T-helper 17 cell (primary cell): ENCODE data around the gene CDKN1C. TPM values are rescaled to one million over a fixed set of nuclear protein-coding genes. Genes with fewer than 3 reads are reported as not detected.

Source experiments
- ATAC-seq: fragments of 150-1000 bp; cut with Tn5 transposase; 2 replicates; pipeline ENCODE4 v1.10.0; 2021; ENCODE audit warnings: mild to moderate bottlenecking, moderate library complexity
- DNase-seq, 3 donors: peaks; one replicate each; pipeline versions ENCODE4 v3.0.0 to v3.0.0-alpha.2; 2020 to 2021
- H3K9me3 ChIP-seq: one replicate; pipeline ENCODE4 v1.7.0; 2013; ENCODE audit warnings: low read length, mild to moderate bottlenecking; ENCODE audit not compliant: control insufficient read depth, poor library complexity, severe bottlenecking
- H3K27ac Mint-ChIP-seq: one replicate; pipeline ENCODE4 v1.8.0; 2022; ENCODE audit warnings: mild to moderate bottlenecking, moderate library complexity, mixed read lengths
- H3K27me3 Mint-ChIP-seq: one replicate; pipeline ENCODE4 v1.8.0; 2022; ENCODE audit warnings: mixed read lengths
- H3K36me3 Mint-ChIP-seq: one replicate; pipeline ENCODE4 v1.8.0; 2022; ENCODE audit warnings: low read depth, mixed read lengths
- H3K4me1 Mint-ChIP-seq: one replicate; pipeline ENCODE4 v1.8.0; 2022; ENCODE audit warnings: mild to moderate bottlenecking, mixed read lengths
- H3K4me3 Mint-ChIP-seq: one replicate; pipeline ENCODE4 v1.8.0; 2022; ENCODE audit warnings: mild to moderate bottlenecking, moderate library complexity, mixed read lengths
- total RNA-seq, 4 donors: library from RNA in 2 of 4; stranded (reverse) in 2 of 4; gene quantifications; one replicate each; pipeline ENCODE4 v1.2.3 and lab custom pipeline; 2022 to 2026

The CDKN1C gene
- total RNA-seq (1 to 10 TPM in 1 of 2 donors, under 1 TPM in 1; 0.91 to 2.6 TPM), total RNA-seq (lab: John Stamatoyannopoulos, UW) (1.3 to 4.0 reads per million in 2 donors)

DNA sequence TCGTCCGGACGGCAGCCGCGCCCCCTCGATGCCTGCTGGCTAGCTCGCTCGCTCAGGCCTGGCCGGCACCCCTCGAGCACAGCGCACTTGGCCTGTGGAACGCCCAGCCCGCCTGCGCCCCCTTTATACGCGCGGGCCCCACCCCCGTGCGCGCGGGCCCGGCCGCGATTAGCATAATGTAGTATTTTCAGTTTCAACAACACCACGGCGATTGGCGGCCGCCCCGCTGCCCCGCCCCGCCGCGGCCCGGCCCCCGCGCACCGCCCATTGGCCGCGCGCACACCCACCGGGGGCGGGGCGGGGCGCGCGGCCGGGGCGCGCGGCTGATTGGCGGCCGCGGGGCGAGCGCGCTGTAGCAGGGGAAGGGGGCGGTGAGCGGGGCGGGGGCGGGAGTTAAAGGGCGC lies at the start of gene CDKN1C:
TSS of gene CDKN1C (minus strand) at position 98 of the 404 bp plus-strand sequence. CDS start 319 bp downstream, outside the sequence.
- Mint-ChIP-seq H3K36me3 (no peaks in the 10 kb centered on the region), H3K27ac (no peak within 1 kb of the TSS), H3K4me1 (peaks cover 18% of the 10 kb centered on the region), H3K27me3 (peaks cover 10% of the 10 kb centered on the region), H3K4me3 (peak within 1 kb of the TSS; percentile 91)
- ATAC-seq (peak; percentile 91), DNase-seq (peak; percentile 76 to 86 (median 83))
- no peaks in the 10 kb centered on the region for H3K9me3 ChIP-seq

GRCh38 chr11:2934611-2935239 lies 49.1 kb upstream of the CDKN1C start:
- Mint-ChIP-seq H3K27me3 (no peaks in the 10 kb centered on the region), H3K36me3 (no peaks in the 10 kb centered on the region), H3K4me3 (no peak overlapping the region), H3K27ac (no peak overlapping the region), H3K4me1 (peaks cover 12% of the 10 kb centered on the region)
- DNase-seq: no peak
- no peak for ATAC-seq
- peaks cover 4% of the 10 kb centered on the region for H3K9me3 ChIP-seq

- H3K27ac Mint-ChIP-seq: peak overlapping the region; percentile 83
- DNase-seq (no peak), ATAC-seq (no peak)
- peaks cover 4% of the 10 kb centered on the region for H3K9me3 ChIP-seq
- H3K27me3 Mint-ChIP-seq: no peaks in the 10 kb centered on the region
- H3K4me1 Mint-ChIP-seq: peaks cover 12% of the 10 kb centered on the region
- no peaks in the 10 kb centered on the region for H3K36me3 Mint-ChIP-seq
- H3K4me3 Mint-ChIP-seq: no peak overlapping the region
Observed at GRCh38 chr11:2934021-2934550, 48.5 kb upstream of the CDKN1C start.

- H3K27me3 Mint-ChIP-seq: no peaks in the 10 kb centered on the region
- peaks cover 4% of the 10 kb centered on the region for H3K9me3 ChIP-seq
- peak; percentile 75 for ATAC-seq
- DNase-seq: peak; percentile 36 to 38 (median 37)
- no peaks in the 10 kb centered on the region for H3K36me3 Mint-ChIP-seq
- peak overlapping the region; percentile 83 for H3K27ac Mint-ChIP-seq
- no peak overlapping the region for H3K4me3 Mint-ChIP-seq
- peaks cover 12% of the 10 kb centered on the region for H3K4me1 Mint-ChIP-seq
Observed at GRCh38 chr11:2933375-2934020, 47.9 kb upstream of the CDKN1C start.

DNA sequence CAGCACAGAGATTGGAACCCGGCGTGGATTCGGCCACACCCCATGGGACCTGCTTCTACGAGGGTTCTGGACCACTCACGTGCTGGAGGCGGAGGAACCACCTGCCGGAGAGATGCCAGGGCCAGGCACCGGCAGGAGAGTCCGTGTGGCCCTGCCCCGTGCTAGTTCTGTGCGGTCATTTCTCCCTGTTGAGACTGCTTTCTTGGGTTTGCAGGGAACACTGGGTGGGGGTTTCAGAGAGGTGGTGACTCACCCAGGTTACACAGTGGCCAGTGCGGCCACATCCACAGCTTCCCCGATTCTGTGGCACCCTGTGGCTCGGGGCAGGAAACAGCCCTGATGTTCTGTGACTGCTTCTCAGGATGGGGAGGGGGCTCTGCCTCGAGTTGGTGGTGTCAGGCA lies 47.3 kb upstream of the CDKN1C start:
- ATAC-seq: peak; percentile 12
- H3K36me3 Mint-ChIP-seq: no peaks in the 10 kb centered on the region
- H3K4me1 Mint-ChIP-seq: peaks cover 17% of the 10 kb centered on the region
- H3K4me3 Mint-ChIP-seq: no peak overlapping the region
- DNase-seq: no peak
- peak overlapping the region; percentile 83 for H3K27ac Mint-ChIP-seq
- H3K9me3 ChIP-seq: peaks cover 3% of the 10 kb centered on the region
- peaks cover 5% of the 10 kb centered on the region for H3K27me3 Mint-ChIP-seq

DNA sequence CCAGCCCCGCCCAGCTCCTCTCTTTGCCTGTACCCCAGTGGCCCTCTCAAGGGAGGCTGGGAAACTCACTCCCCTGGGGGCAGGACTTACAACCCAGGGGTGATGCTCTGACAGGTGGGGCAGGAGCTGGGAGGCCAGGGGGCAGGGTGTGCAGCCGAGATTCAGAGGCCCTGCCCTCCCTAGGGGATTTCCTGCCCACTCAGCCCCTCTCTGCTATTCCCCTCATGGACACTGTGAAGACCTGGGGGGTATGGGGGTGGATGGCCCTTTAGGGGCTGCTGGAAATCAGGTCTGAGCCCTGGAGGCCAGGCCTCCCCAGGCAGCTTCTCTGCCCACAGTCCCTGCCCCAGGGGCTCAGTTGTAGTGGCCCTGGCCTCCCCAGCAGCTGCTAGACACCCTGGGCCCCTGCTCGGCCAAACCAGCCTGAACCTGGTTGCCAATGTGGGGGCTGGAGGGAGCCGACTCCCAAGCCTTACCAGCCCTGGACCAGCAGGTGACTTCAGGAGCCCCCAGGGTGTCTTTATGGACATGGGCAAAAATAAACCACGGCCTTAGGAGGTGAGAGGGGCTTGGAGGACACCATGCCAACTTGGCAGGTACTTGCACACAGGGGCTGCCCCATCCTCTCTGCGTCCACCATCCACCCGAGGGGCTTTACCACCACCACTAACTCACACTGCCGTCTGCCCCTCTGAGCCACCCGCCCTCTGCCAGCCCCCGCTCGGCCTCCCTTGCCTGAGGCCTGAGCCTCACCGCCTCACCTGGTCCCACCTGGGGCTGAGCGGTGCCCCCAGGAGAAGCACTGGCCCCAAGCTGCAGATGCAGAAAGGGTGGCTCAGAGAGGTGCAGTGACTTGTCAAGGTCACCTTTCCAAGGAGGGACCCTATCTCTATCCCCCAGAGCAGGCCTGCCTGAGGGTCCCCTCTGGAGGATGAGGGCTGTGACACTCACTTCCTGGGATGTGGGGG lies 46.5 kb upstream of the CDKN1C start:
- H3K4me3 Mint-ChIP-seq: peak overlapping the region; percentile 49
- peaks cover 9% of the 10 kb centered on the region for H3K27me3 Mint-ChIP-seq
- H3K4me1 Mint-ChIP-seq: peaks cover 20% of the 10 kb centered on the region
- no peaks in the 10 kb centered on the region for H3K9me3 ChIP-seq
- peak overlapping the region; percentile 86 for H3K27ac Mint-ChIP-seq
- DNase-seq: no peak
- H3K36me3 Mint-ChIP-seq: no peaks in the 10 kb centered on the region
- no peak for ATAC-seq

DNA sequence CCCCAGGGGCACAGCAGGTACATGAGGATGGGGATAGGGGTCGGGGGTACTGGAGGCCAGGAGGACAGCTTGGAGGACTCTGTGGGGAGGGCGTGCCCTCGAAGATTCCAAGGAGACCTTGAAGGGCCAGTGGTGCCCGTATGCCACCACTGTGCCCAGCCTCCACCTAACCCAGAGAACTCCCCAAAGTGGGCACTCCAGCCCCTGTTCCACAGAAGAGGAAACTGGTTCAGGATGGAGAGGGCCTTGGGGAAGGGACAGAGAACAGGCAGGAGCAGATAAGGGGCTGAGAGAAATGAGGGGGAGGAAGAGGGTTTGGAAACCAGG lies 45.8 kb upstream of the CDKN1C start:
- Mint-ChIP-seq H3K27ac (peak overlapping the region; percentile 86), H3K27me3 (peaks cover 9% of the 10 kb centered on the region), H3K36me3 (no peaks in the 10 kb centered on the region), H3K4me1 (peaks cover 20% of the 10 kb centered on the region), H3K4me3 (peak overlapping the region; percentile 49)
- no peak for DNase-seq
- ATAC-seq: no peak
- no peaks in the 10 kb centered on the region for H3K9me3 ChIP-seq

GRCh38 chr11:2930704-2931419 lies 45.3 kb upstream of the CDKN1C start:
- H3K36me3 Mint-ChIP-seq: no peaks in the 10 kb centered on the region
- ATAC-seq (no peak), DNase-seq (no peak)
- no peaks in the 10 kb centered on the region for H3K9me3 ChIP-seq
- H3K4me1 Mint-ChIP-seq: peaks cover 20% of the 10 kb centered on the region
- H3K27ac Mint-ChIP-seq: peak overlapping the region; percentile 86
- H3K27me3 Mint-ChIP-seq: peaks cover 9% of the 10 kb centered on the region
- peak overlapping the region; percentile 90 for H3K4me3 Mint-ChIP-seq

DNA sequence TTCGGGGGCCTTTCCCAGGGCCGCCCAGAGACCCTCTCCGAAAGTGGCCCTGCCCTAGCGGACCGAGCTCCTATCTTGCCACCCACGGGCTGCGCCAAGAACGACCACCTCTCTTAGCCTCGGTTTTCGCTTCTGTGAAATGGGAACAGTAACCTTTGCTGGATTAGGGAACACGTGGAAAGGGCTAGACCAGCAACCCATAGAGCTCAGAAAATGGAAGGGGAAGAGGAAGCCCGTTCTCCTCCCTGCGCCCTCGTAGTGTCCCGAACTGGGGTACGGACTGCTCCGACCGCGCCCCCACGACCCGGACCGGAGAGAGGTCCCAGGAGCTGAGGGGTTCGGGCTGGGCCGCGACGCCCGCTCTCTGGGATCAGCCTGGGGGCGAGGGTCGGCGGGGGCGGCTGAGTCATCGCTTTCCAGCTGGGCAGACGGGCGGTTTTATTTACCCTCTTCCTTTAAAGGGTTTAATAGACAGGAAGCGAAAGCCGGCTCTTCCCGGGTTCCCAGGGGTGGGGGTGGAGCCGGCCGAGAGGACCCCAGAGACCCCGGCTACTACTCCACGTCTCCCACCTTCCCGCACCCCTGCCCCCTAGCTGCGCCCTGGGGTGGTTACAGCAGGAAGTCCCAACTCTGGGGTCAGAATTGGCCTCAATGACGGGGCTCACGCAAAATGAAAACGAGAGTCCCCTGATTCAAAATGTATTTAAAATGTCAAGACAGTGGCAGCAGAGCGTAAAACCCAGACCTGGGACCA lies 44.6 kb upstream of the CDKN1C start:
- peaks cover 20% of the 10 kb centered on the region for H3K4me1 Mint-ChIP-seq
- no peak for ATAC-seq
- H3K36me3 Mint-ChIP-seq: no peaks in the 10 kb centered on the region
- peaks cover 9% of the 10 kb centered on the region for H3K27me3 Mint-ChIP-seq
- no peaks in the 10 kb centered on the region for H3K9me3 ChIP-seq
- H3K4me3 Mint-ChIP-seq: peak overlapping the region; percentile 90
- no peak for DNase-seq
- peak overlapping the region; percentile 86 for H3K27ac Mint-ChIP-seq

- Mint-ChIP-seq H3K4me3 (peak overlapping the region; percentile 90), H3K4me1 (peaks cover 20% of the 10 kb centered on the region), H3K27me3 (peaks cover 9% of the 10 kb centered on the region), H3K36me3 (no peaks in the 10 kb centered on the region), H3K27ac (peak overlapping the region; percentile 86)
- ATAC-seq (peak; percentile 28), DNase-seq (peak in 2 of 3 donors; percentile 24 to 37)
- no peaks in the 10 kb centered on the region for H3K9me3 ChIP-seq
Observed at GRCh38 chr11:2929531-2929949, 44.0 kb upstream of the CDKN1C start.

DNA sequence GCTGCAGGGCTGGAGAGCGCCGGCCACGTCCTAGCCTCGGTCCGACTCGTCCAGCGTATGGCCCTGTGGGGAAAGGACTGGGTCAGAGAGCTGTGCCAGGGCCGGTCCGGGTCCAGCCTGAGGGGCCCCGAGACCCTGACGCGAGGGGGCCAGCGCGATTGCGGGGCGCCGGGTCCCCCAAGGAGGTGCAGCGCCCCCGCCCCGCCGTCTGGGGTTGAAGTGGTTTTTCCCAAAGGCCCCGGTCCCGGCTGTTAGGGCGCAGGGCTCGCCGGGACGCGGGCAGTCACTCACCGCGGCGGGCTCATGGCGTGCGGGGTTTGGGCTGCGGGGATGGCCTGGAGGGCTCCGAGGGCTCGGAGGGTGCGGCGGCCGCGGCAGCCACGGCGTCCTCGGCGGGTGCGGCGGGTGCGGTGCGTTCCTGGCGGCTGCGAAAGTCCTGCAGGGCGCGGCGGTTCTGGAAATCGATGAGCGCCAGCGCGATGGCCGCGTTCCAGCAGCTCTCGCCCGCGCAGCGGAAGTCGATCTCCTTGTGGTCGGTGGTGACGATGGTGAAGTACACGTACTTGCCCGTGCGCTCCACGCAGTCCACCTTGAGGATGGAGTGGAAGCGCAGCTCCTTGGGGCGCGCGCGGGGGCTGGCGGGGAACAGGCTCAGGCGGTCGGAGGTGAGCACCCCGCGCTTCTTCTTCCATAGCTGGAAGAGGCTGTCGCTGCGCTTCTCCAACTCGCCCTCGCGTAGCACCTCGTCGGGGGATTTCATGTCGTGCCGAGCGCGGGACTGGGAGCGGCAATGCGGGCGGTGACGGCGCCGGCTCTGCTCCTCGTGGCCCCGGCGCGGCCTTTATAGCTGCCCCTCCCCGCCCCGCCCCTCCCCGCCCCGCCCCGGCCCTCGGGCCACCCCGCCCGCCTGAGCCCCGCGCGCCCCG lies 43.3 kb upstream of the CDKN1C start, which contains the start of gene PHLDA2:
TSS of gene PHLDA2 (minus strand) at position 816 of the 926 bp plus-strand sequence. CDS start at position 760, 56 bp downstream.
- Mint-ChIP-seq H3K4me3 (peak within 1 kb of the TSS; percentile 90), H3K27me3 (peaks cover 9% of the 10 kb centered on the region), H3K27ac (peak within 1 kb of the TSS; percentile 86), H3K36me3 (no peaks in the 10 kb centered on the region), H3K4me1 (peaks cover 20% of the 10 kb centered on the region)
- ATAC-seq: peak; percentile 61
- H3K9me3 ChIP-seq: no peaks in the 10 kb centered on the region
- peak; percentile 35 to 44 (median 35) for DNase-seq
